Right cardiac atrium (tissue), 5 donors: ENCODE data around the gene TRAF1. TPM values are rescaled to one million over a fixed set of nuclear protein-coding genes. Genes with fewer than 3 reads are reported as not detected.

Experiments
- ATAC-seq, 2 donors: fragments of 200-7000 bp; cut with Tn5 transposase; one replicate each; pipeline versions ENCODE4 v1.8.0 to v1.9.1; 2020; ENCODE audit warnings: moderate library complexity in 2 of 2, mild to moderate bottlenecking in 1 of 2
- DNase-seq, 3 donors: peaks; one replicate each; pipeline ENCODE4 v3.0.0-alpha.2; 2020
- H3K27ac ChIP-seq: one replicate; pipeline ENCODE4 v1.5.1; 2013; ENCODE audit warnings: mild to moderate bottlenecking, low read length, control low read depth, moderate library complexity
- H3K27me3 ChIP-seq: one replicate; pipeline ENCODE4 v1.6.1; 2013; ENCODE audit not compliant: control insufficient read depth, insufficient read depth
- H3K4me1 ChIP-seq: one replicate; pipeline ENCODE4 v1.6.1; 2013; ENCODE audit warnings: low read length; ENCODE audit not compliant: control insufficient read depth, insufficient read depth
- H3K4me3 ChIP-seq: one replicate; pipeline ENCODE4 v1.5.1; 2013; ENCODE audit warnings: low read length, control low read depth
- H3K9me3 ChIP-seq: one replicate; pipeline ENCODE4 v1.6.1; 2013; ENCODE audit warnings: low read length; ENCODE audit not compliant: control insufficient read depth
- WGBS: extraction: QIAGEN DNeasy Blood & Tissue Kit; methylation state at CpG from one replicate; pipeline ENCODE4 v1.1.7; 2013; 5-methylcytosine and 5-hydroxymethylcytosine counted together
- intact Hi-C, 4 donors: fragments of 100-400 bp; cut with DNase I; formaldehyde crosslinking; loops; one replicate each; pipeline versions ENCODE4 v1.11.0 to v1.14.0; 2022 to 2023
- polyA plus RNA-seq: library from polyadenylated mRNA; stranded (reverse); fragments of 200-250 nt; gene quantifications from one replicate; pipeline ENCODE4 v1.2.3, GENCODE V29; 2013
- total RNA-seq, 4 donors: library from RNA; stranded (reverse); fragmentation: NEBNext Ultra II Directional; extraction: Animal tissue kit (Norgen Biotek cat#: 25700); gene quantifications; one replicate each; pipeline ENCODE4 v1.2.1, GENCODE V29; 2021
- donor health status: healthy with polysubstance abuse.
- donor health status: DM: no; HTN: yes; CAD: no.
- donor health status: DM: no; HTN: no; CAD: no.
- donor health status: DM: no; HTN: yes; CAD: no; lungs with severe emphysema.
- donor health status: DM: yes; HTN: yes; CAD: no.

The TRAF1 gene
- total and polyA plus RNA-seq, 5 donors, result 3.9 to 6.1 (median 4.8) TPM

DNA sequence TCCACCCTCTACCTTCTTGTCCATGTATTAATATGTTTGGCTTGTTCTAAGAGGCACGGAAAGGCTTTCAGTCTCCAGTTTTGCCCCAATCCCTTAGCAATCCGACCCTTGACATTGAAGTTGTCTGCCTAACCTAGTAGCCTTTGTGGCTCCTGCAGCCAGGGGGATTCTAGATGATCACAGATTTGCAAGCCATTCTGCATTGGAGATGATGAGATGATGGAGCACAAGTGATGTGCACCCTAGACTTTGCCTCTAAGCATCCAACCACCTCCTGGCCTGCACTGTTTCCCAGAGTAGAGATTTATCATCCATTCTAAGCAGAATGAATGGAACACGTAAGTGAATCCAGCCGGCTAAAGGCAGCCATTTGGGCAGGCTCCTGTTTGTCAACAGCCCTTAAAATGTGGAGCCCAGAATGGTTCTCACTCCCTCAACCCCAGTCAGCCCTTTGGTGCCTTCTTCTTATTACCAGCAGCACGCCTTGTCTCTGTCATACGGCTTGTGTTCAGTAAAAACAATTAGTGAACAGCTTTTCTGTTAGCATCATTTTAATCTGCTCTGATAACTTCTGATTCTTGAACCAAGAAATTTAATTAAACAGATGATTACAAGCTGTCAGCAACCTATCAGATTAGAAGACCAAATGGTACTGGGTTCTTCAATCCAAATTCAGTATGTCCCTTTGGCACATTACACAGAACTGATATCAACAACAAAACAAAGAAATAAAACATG is 5.7 kb upstream of the TRAF1 start:
- Histone ChIP-seq H3K27me3 (no peaks in the 10 kb centered on the region), H3K4me1 (peaks cover 17% of the 10 kb centered on the region), H3K27ac (peak overlapping the region; percentile 55), H3K9me3 (no peaks in the 10 kb centered on the region), H3K4me3 (no peak overlapping the region)
- 54% methylated on average over 6 of the region's 6 CpGs for WGBS
- intact Hi-C loops, result loop anchor here in 2 of 4 donors (10.0 kb wide), 2 partner anchors 137 to 177 kb away; partner anchors contain the start of gene FBXW2 (in 1 of the 2)
- no peak for ATAC-seq
- DNase-seq, result no peak

DNA sequence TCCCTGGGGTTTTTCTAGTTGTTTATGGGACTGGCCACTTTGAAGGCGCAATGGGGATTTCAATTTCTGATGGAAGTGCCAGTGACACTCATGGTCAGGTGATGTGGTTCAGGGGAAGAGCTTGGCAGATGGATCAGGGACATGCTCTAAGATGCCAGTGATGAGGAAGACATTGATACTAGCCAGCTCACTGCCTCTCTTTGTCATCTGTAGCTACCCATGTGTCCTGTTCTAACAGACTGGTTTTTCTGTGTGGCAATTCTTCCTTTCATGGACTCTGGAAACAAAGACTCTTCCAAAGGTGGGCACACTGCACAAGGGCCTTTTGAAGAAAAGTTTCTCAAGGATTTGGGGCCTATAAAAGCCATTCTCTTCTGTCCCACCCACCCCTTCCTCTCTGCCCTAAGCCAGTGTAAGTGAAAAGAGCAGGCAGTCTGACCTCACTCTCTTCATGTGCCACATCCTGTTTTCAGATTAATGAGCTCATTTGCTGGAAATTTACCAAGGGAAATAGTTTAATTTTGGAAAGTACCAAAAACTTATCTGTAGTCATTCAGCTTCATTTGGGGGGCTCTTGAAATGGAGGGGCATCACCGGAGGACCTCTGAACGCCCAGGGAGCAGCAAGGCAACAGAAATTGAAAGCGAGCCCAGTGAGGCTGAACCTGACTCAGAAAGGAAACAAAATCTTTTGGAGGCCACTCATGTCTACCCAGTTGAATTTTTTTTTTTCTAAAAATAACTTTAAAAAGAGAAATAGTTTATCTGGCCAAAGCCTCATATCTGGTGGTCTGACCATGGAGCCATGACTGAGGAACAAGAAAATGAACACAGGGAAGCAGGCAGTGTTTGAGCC is 4.9 kb upstream of the TRAF1 start:
- H3K4me1 ChIP-seq, result peaks cover 17% of the 10 kb centered on the region
- DNase-seq (no peak), ATAC-seq (peak; percentile 32 to 38)
- H3K27ac ChIP-seq, result peak overlapping the region; percentile 95
- intact Hi-C loops, result loop anchor here in 2 of 4 donors (10.0 kb wide), 2 partner anchors 137 to 177 kb away; partner anchors contain the start of gene FBXW2 (in 1 of the 2)
- H3K4me3 ChIP-seq, result no peak overlapping the region
- no peaks in the 10 kb centered on the region for H3K27me3 ChIP-seq
- no peaks in the 10 kb centered on the region for H3K9me3 ChIP-seq
- WGBS, result 28% methylated on average over 4 of the region's 4 CpGs

DNA sequence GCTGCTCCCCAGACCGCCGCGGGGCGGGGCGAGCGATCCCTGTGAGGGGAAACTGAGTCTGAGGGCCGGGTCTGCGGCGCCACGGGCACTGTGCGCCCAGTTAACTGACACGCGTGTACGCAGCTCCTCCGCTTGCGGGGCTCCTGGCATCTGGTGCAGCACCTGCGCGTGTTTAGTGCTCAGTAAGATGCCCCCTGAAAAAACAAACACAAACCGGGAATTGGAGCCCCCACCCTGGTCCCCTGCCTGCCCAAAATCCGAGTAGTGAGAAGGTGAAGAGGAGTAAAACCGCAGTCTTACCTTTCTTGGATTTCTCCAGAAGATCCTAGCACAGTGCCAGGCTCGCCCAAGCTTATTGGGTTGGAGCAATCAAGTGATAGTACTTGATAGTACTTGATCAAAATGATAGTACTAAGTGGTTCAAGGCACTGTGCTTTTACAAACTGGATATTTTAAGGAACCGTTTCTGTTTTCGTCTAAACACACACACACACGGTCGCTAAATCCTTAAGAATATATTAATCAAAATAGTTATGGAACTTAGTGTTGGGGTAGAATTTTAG is 2.7 kb upstream of the TRAF1 start:
- DNase-seq (no peak), ATAC-seq (no peak)
- Histone ChIP-seq H3K27me3 (no peaks in the 10 kb centered on the region), H3K9me3 (no peaks in the 10 kb centered on the region), H3K4me1 (peaks cover 12% of the 10 kb centered on the region), H3K4me3 (peak overlapping the region; percentile 87), H3K27ac (peak overlapping the region; percentile 80)
- intact Hi-C loops, result loop anchor here in 1 of 4 donors (5.0 kb wide), 1 partner anchor 57 kb away; no protein-coding TSS in a partner anchor
- 30% methylated on average over 26 of the region's 26 CpGs for WGBS

DNA sequence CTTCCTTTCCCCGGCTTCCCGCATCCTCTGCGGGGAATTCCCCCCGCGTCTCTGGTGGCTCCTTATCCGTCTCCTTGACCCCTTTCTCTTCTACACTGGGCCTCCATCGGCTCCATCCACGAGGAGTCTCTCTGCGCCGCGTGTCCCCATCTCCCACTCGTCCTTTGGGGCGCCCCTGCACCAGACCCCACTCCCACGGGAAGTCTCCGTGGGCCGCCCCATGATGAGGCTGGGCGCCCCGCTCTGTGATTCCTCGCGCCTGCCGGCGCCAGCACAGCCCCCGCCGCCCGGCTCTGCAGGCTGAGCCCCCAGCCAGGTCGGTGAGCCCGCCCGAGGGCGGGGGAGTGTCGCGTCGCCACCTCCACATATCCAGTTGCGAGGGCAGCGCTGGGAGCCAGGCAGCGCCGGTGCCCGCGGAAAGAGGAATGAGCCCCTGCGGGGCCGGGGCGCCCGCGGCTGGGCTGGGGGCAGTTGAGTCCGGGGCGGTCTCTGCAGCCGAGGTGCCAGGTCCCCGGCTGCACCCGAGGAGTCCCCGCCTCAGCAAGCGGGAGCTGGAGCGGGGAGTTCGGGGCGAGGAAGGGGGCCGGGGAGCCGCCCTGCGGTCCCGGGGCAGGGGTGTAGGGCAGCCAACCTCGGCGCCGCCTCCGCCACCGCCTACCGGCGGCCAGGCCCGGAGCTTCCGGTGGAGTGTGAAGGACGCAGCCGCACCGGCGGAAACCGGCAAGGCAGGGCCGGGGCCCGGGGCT is 2.1 kb upstream of the TRAF1 start:
- peak overlapping the region; percentile 80 for H3K27ac ChIP-seq
- no peaks in the 10 kb centered on the region for H3K27me3 ChIP-seq
- H3K9me3 ChIP-seq, result no peaks in the 10 kb centered on the region
- ATAC-seq (peak; percentile 89 to 91), DNase-seq (peak; percentile 83 to 92 (median 92))
- intact Hi-C loops, result loop anchor here in 1 of 4 donors (5.0 kb wide), 1 partner anchor 56 kb away; no protein-coding TSS in a partner anchor
- H3K4me1 ChIP-seq, result peaks cover 11% of the 10 kb centered on the region
- under 1% methylated on average over 73 of the region's 73 CpGs for whole genome bisulfite sequencing
- peak overlapping the region; percentile 87 for H3K4me3 ChIP-seq

DNA sequence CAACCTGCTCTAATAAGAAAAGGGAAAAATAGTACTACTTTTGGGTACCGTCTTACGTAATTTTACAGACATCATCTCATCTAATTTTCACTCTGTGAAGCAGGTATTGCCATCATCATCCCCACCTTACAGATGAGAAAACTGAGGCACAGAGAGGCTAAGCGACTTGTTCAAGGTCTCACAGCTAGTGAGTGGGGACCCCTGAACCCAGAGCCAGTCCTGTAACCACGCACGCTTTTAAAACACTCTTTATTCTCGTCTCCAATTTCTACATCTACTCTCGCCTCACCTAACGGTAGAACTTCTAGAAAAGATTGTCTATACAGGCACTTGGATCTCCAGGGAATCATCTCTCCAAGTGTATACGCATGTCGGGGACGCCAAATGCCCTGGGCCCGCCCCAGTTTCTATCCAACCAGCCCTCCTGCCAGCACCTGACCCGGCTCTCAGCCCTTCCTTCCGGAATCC is 1.5 kb upstream of the TRAF1 start:
- DNase-seq, result peak in 2 of 3 donors; percentile 81 to 83
- no peaks in the 10 kb centered on the region for H3K9me3 ChIP-seq
- no peaks in the 10 kb centered on the region for H3K27me3 ChIP-seq
- intact Hi-C loops, result loop anchor here in 1 of 4 donors (5.0 kb wide), 1 partner anchor 56 kb away; no protein-coding TSS in a partner anchor
- peaks cover 8% of the 10 kb centered on the region for H3K4me1 ChIP-seq
- H3K4me3 ChIP-seq, result peak overlapping the region; percentile 87
- H3K27ac ChIP-seq, result peak overlapping the region; percentile 80
- 42% methylated on average over 14 of the region's 14 CpGs for WGBS
- ATAC-seq, result peak; percentile 32 to 38

DNA sequence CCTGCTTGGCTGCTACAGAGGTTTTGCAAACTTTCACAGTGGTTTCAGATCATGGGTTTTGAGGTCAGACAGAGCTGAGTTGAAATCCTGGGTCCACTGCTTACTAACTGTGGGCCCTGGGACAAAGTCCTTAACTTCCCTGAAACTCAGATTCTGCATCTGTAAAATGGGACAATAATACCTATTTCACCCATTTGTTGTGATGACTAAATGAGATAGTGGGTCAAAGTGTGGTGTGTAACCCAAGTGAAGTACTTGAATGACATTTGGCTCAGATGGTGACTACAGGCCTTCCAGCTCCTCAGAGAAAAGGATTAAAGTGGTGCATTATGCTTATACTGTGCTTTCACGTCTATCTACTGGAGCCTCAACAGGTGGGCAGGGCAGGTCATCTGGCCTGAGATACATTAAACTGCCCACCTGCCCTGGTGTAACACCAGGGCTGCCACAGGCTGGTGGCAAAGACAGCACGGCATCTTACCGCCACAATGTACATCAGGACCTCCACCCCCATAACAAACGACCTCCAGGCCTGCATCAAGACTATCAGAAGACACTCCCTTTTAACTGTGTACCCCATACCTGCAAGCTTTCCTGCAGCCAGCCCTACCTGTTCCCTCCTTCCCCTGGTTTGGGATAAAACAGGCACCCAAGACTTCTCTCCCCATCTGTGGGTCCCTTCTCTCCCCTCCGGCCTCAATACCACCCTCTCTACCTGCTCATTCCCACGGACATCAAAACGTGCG is 846 bp upstream of the TRAF1 start:
- peak overlapping the region; percentile 37 for H3K27ac ChIP-seq
- no peaks in the 10 kb centered on the region for H3K9me3 ChIP-seq
- DNase-seq (no peak), ATAC-seq (no peak)
- H3K4me1 ChIP-seq, result peaks cover 8% of the 10 kb centered on the region
- H3K27me3 ChIP-seq, result no peaks in the 10 kb centered on the region
- intact Hi-C loops, result loop anchor here in 1 of 4 donors (5.0 kb wide), 1 partner anchor 55 kb away; no protein-coding TSS in a partner anchor
- no peak overlapping the region for H3K4me3 ChIP-seq
- WGBS, result 78% methylated on average over 8 of the region's 8 CpGs

DNA sequence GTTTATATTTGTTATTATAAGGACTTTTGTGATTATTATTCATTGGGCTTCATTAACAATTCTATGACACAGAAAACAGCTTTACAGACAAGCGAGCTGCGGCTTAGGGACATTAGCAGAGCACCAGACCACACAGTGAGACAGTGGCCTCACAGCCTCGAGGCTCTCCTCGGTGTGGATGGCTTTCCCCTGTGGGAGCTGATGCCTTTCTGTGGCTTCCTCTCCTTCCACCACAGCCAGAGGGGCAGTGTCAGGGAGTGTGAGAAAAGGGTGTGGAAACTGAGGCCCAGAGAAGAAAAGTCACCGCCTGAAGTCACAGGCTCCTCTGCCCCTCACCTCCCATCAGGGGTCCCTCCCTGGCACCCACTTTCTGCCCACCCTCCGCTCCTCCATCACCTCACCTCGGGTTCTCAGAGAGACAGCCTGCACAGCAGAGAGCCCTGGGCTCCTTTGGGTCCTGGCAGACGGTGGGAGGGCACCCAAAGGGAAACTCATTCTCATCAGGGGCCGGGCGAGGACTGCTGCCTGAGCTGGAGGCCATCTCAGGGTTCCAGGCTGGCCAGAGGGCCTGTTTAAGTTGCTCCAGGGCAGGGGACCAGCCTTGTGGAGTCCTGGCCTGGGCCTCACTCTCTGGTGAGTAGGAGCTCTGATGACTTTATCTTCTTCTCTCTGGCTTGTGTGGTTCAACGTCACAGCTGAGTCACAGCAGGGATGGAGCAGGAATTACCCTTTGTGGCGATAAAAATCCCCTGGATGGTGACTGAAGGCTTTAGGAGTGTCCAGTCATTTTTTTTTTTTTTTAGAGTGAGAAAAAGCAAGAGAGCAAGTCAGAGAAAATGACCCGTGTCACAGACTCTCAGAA is 830 bp downstream of the TRAF1 start:
- Histone ChIP-seq H3K9me3 (no peaks in the 10 kb centered on the region), H3K27me3 (no peaks in the 10 kb centered on the region), H3K27ac (peak overlapping the region; percentile 71), H3K4me1 (peaks cover 2% of the 10 kb centered on the region), H3K4me3 (no peak overlapping the region)
- peak; percentile 81 to 84 (median 84) for DNase-seq
- intact Hi-C loops, result loop anchor here in 1 of 4 donors (5.0 kb wide), 1 partner anchor 53 kb away; no protein-coding TSS in a partner anchor
- peak; percentile 58 to 66 for ATAC-seq
- 59% methylated on average over 13 of the region's 13 CpGs for WGBS

DNA sequence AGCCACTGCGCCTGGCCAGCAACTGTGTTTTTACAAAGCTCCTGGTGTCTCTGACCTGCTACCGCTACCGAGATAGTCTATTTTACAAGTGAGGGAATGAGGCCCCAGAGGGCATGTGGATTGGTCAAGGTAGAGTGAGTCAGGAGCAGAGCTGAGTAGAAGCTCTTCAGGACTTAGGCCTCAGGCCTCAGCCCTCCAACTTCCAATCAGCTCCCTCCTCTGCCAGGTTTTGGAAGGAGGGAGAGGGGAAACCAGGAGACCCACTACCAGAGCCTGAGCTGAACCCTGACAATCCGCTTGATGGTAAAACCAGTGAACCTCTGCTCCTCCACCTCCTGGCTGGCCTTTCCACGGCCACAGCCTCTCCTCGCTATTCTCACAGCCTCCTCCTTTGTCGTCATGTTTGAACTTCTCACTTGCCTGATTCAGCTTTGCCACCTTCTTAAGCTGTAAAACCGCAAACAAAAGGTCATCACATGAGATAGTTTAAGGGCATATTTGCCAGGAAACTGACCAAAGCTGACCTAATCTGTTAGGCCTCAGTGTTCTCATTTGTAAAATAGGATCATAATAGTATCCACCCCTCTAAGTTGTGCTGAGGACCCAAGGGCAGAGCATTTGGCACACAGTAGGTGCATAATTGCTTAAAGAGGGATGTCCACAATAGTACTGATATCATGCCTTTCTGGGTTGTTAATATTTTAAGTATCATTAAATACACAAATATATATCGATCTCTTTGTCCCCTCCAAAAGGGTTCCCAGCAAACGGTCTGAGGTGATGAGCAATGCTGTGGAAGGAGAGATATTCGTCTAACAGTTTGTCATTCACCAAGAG is 1.7 kb downstream of the TRAF1 start:
- intact Hi-C loops, result loop anchor here in 1 of 4 donors (5.0 kb wide), 1 partner anchor 53 kb away; no protein-coding TSS in a partner anchor
- ATAC-seq, result no peak
- DNase-seq, result no peak
- H3K9me3 ChIP-seq, result no peaks in the 10 kb centered on the region
- 84% methylated on average over 11 of the region's 11 CpGs for WGBS
- no peak overlapping the region for H3K4me3 ChIP-seq
- peaks cover 6% of the 10 kb centered on the region for H3K4me1 ChIP-seq
- H3K27ac ChIP-seq, result no peak overlapping the region
- no peaks in the 10 kb centered on the region for H3K27me3 ChIP-seq
